ENCODE measurements around the gene DMD.

DNA sequence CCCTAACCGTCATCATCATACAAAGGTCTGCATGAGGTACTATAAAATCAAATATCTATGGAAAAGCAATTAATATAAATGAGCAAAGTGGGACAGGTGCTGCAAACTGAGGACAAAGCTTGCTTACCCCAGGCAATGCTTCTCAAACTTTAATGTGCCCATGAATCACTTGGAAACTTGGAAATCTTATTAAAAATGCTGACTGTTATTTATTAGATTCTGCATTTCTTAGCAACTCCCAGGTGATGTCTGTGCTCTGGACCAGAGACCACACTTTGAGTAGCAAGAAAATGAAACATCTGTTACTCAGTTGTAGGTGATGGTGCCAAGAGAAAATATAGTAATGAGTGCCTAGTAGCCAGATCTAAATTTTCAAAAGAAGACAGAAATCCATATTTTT lies 1249.1 kb downstream of the DMD start:
- TF ChIP-seq, protein P1, sequence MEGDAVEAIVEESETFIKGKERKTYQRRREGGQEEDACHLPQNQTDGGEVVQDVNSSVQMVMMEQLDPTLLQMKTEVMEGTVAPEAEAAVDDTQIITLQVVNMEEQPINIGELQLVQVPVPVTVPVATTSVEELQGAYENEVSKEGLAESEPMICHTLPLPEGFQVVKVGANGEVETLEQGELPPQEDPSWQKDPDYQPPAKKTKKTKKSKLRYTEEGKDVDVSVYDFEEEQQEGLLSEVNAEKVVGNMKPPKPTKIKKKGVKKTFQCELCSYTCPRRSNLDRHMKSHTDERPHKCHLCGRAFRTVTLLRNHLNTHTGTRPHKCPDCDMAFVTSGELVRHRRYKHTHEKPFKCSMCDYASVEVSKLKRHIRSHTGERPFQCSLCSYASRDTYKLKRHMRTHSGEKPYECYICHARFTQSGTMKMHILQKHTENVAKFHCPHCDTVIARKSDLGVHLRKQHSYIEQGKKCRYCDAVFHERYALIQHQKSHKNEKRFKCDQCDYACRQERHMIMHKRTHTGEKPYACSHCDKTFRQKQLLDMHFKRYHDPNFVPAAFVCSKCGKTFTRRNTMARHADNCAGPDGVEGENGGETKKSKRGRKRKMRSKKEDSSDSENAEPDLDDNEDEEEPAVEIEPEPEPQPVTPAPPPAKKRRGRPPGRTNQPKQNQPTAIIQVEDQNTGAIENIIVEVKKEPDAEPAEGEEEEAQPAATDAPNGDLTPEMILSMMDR (IDR thresholded peaks at IDR 0.05), result no peak
- TF ChIP-seq, protein P2, sequence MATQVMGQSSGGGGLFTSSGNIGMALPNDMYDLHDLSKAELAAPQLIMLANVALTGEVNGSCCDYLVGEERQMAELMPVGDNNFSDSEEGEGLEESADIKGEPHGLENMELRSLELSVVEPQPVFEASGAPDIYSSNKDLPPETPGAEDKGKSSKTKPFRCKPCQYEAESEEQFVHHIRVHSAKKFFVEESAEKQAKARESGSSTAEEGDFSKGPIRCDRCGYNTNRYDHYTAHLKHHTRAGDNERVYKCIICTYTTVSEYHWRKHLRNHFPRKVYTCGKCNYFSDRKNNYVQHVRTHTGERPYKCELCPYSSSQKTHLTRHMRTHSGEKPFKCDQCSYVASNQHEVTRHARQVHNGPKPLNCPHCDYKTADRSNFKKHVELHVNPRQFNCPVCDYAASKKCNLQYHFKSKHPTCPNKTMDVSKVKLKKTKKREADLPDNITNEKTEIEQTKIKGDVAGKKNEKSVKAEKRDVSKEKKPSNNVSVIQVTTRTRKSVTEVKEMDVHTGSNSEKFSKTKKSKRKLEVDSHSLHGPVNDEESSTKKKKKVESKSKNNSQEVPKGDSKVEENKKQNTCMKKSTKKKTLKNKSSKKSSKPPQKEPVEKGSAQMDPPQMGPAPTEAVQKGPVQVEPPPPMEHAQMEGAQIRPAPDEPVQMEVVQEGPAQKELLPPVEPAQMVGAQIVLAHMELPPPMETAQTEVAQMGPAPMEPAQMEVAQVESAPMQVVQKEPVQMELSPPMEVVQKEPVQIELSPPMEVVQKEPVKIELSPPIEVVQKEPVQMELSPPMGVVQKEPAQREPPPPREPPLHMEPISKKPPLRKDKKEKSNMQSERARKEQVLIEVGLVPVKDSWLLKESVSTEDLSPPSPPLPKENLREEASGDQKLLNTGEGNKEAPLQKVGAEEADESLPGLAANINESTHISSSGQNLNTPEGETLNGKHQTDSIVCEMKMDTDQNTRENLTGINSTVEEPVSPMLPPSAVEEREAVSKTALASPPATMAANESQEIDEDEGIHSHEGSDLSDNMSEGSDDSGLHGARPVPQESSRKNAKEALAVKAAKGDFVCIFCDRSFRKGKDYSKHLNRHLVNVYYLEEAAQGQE (IDR thresholded peaks at IDR 0.05; ENCODE audit: insufficient read depth in 1 of 2, low read depth in 2 of 2, low read length in 1 of 2), result no peak
- TF ChIP-seq SIN3A (IDR thresholded peaks at IDR 0.05; ENCODE audit: borderline replicate concordance, insufficient read depth, low read depth, low read length), result no peak
- no peak for TF ChIP-seq TCF7L2 (IDR thresholded peaks at IDR 0.05; ENCODE audit: low read depth, low read length)

Measured in Panc1 (cell line).